Naive thymus-derived CD4-positive, alpha-beta T cell (primary cell): ENCODE data around the gene TFAP2E. TPM values are rescaled to one million over a fixed set of nuclear protein-coding genes. Genes with fewer than 3 reads are reported as not detected.

Source experiments
- ATAC-seq: fragments of 150-1000 bp; cut with Tn5 transposase; 2 replicates; pipeline ENCODE4 v1.10.0; 2021; ENCODE audit warnings: mild to moderate bottlenecking, moderate library complexity
- CTCF ChIA-PET: fragments of 350-600 bp; sonication (Branson Sonifier 250); formaldehyde crosslinking; loops from one replicate; lab custom pipeline; 2021; ENCODE audit warnings: antibody characterized with exemption; lab: Charles Lee
- POLR2A ChIA-PET: fragments of 350-600 bp; sonication (Branson Sonifier 250); formaldehyde crosslinking; loops from one replicate; lab custom pipeline; 2021; ENCODE audit warnings: antibody characterized with exemption, inconsistent platforms; lab: Charles Lee
- DNase-seq, 9 donors: peaks; one replicate each; pipeline versions ENCODE4 v3.0.0 to v3.0.0-alpha.2; 2020 to 2022; ENCODE audit warnings: mixed read lengths in 1 of 9
- H3K27ac ChIP-seq: one replicate; pipeline ENCODE4 v1.7.0; 2013; ENCODE audit warnings: mild to moderate bottlenecking, low read depth, low read length, moderate library complexity
- H3K27me3 ChIP-seq, 2 donors: one replicate each; pipeline ENCODE4 v1.7.0; 2013; ENCODE audit warnings: low read length in 2 of 2, mild to moderate bottlenecking in 2 of 2, moderate library complexity in 2 of 2; ENCODE audit not compliant: control insufficient read depth in 2 of 2, insufficient read depth in 2 of 2
- H3K36me3 ChIP-seq, 3 experiments: 1 replicate in 2 of 3; 2 replicates in 1 of 3; pipeline ENCODE4 v1.7.0; 2013; ENCODE audit warnings: low read length in 3 of 3, mild to moderate bottlenecking in 3 of 3, moderate library complexity in 1 of 3; ENCODE audit not compliant: insufficient read depth in 3 of 3, control insufficient read depth in 2 of 3
- H3K4me1 ChIP-seq, 2 donors: one replicate each; pipeline ENCODE4 v1.7.0; 2013; ENCODE audit warnings: low read length in 2 of 2, mild to moderate bottlenecking in 2 of 2, moderate library complexity in 1 of 2; ENCODE audit not compliant: control insufficient read depth in 2 of 2, insufficient read depth in 2 of 2
- H3K4me3 ChIP-seq: 2 replicates; pipeline ENCODE4 v1.7.0; 2013; ENCODE audit warnings: mild to moderate bottlenecking, low read length
- H3K9me3 ChIP-seq, 3 experiments: 1 replicate in 2 of 3; 2 replicates in 1 of 3; pipeline ENCODE4 v1.7.0; 2013; ENCODE audit warnings: low read length in 3 of 3; ENCODE audit not compliant: control insufficient read depth in 2 of 3
- H3K27ac Mint-ChIP-seq, 9 donors: one replicate each; pipeline ENCODE4 v1.8.0; 2020 to 2022; ENCODE audit warnings: mixed read lengths in 9 of 9, mild to moderate bottlenecking in 8 of 9, moderate library complexity in 5 of 9, inconsistent platforms in 2 of 9
- H3K27me3 Mint-ChIP-seq, 5 donors: one replicate each; pipeline ENCODE4 v1.8.0; 2021 to 2022; ENCODE audit warnings: mixed read lengths in 5 of 5, mild to moderate bottlenecking in 1 of 5
- H3K36me3 Mint-ChIP-seq, 5 donors: one replicate each; pipeline ENCODE4 v1.8.0; 2020 to 2022; ENCODE audit warnings: mixed read lengths in 5 of 5, mild to moderate bottlenecking in 3 of 5, inconsistent platforms in 1 of 5
- H3K4me1 Mint-ChIP-seq, 7 donors: one replicate each; pipeline ENCODE4 v1.8.0; 2020 to 2022; ENCODE audit warnings: mixed read lengths in 7 of 7, mild to moderate bottlenecking in 3 of 7, inconsistent platforms in 1 of 7
- H3K4me3 Mint-ChIP-seq, 10 donors: one replicate each; pipeline ENCODE4 v1.8.0; 2020 to 2022; ENCODE audit warnings: mild to moderate bottlenecking in 10 of 10, mixed read lengths in 10 of 10, moderate library complexity in 6 of 10, inconsistent platforms in 2 of 10
- H3K9me3 Mint-ChIP-seq, 11 donors: one replicate each; pipeline ENCODE4 v1.8.0; 2020 to 2022; ENCODE audit warnings: mixed read lengths in 11 of 11, mild to moderate bottlenecking in 4 of 11, inconsistent platforms in 1 of 11, moderate library complexity in 1 of 11
- intact Hi-C, 2 donors: fragments of 100-400 bp; cut with micrococcal nuclease; formaldehyde crosslinking; loops; one replicate each; pipeline ENCODE4 v1.15.1; 2023
- polyA plus RNA-seq, 2 donors: library from polyadenylated mRNA; unstranded; fragments of 300-500 nt; fragmentation: Illumina TruSeq; gene quantifications; one replicate each; pipeline ENCODE4 v1.2.3, GENCODE V29; 2021
- total RNA-seq, 6 experiments: library from RNA in 5 of 6; stranded (reverse) in 5 of 6; gene quantifications; 1 replicate in 5 of 6; 2 replicates in 1 of 6; pipeline ENCODE4 v1.2.3 and lab custom pipeline; 2021 to 2026

Gene TFAP2E
- total and polyA plus RNA-seq, 7 experiments from 2014 or later = 0.13 to 4.2 (median 1.3) TPM

DNA sequence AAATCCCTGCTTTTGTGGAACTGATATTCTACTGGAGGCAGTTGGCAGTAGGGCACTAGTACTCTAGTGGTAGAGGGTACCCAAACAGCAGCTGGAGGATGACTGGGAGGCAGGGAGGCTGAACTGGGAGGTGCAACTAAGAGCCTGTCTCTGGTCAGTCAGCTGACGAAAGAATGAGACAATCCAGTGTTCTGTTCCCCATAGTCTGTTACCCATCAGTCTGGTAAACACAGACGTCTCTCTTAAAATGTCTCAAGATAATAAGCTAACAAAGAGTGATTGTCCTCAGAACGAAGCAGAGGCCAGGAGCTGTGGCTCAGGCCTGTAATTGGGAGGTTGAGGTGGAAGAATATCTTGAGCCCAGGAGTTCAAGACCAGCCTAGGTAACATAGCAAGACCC, 30.4 kb downstream of the TFAP2E start:
- no peaks in the 10 kb centered on the region for H3K4me1 ChIP-seq
- Mint-ChIP-seq H3K4me1 (peaks cover 3 to 14% (median 8%) of the 10 kb centered on the region in 7 donors), H3K27me3 (no peaks in the 10 kb centered on the region), H3K27ac (peak overlapping the region in 1 of 9 donors; percentile 41), H3K9me3 (peaks cover 0 to 2% (median 0%) of the 10 kb centered on the region in 11 donors), H3K36me3 (peaks cover 8 to 42% (median 25%) of the 10 kb centered on the region in 5 donors), H3K4me3 (no peak overlapping the region)
- H3K27ac ChIP-seq = no peak overlapping the region
- intact Hi-C loops = no loop called here
- H3K4me3 ChIP-seq = no peak overlapping the region
- ChIA-PET CTCF (no interaction called here), POLR2A (no interaction called here)
- DNase-seq (no peak), ATAC-seq (no peak)
- H3K9me3 ChIP-seq = no peaks in the 10 kb centered on the region
- no peaks in the 10 kb centered on the region for H3K27me3 ChIP-seq
- peaks cover 9 to 59% (median 11%) of the 10 kb centered on the region in 3 experiments for H3K36me3 ChIP-seq

GRCh38 chr1:35603941-35604340, 30.8 kb downstream of the TFAP2E start:
- ATAC-seq = no peak
- Mint-ChIP-seq H3K27ac (no peak overlapping the region), H3K27me3 (no peaks in the 10 kb centered on the region)

DNA sequence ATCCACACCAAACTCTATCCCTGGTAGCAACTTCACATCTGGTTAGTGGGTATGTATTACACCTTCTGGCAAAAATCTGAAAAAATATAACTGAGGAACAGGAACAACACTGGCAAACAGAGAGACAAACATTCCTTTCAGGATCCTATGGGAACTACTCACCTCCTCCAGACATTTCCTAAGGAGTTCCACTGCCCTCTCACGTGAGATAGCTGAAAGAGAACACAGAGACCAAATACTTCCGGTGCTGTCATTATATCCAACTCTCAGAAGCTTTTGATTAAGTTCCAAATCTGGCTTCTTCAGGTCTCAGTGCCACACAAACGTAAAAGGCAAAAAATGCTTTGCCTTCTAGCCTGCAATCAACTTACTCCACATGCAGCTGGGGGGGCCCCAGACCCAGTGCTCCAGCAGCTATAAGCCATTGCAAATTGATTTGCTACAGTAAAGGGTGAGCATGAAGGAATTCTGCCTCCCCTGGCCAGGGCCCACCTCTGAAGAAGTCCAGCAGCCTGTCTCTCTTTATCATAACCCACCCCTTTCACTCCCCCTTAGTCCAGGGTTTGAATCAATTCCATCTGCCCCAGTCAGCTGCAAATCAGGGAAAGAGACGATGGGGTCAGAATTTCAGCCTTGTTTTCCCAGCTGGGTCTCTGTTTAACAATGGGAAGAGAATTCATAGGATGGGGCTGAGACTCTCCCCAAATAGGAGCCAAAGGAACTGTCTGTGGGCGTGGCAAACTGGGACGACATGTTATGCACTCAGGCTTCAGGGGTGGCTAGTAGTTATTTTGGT, 32.2 kb downstream of the TFAP2E start:
- CTCF ChIA-PET = interaction anchor here (1.2 kb wide), 1 partner anchor 122 kb away, joined by 3 read pairs; no protein-coding TSS in a partner anchor
- intact Hi-C loops = no loop called here
- H3K27me3 Mint-ChIP-seq = no peaks in the 10 kb centered on the region
- H3K36me3 ChIP-seq = peaks cover 9 to 70% (median 11%) of the 10 kb centered on the region in 3 experiments
- H3K27ac Mint-ChIP-seq = peak overlapping the region in 3 of 9 donors; percentile 9 to 33 (median 30)
- H3K27ac ChIP-seq = no peak overlapping the region
- H3K4me3 ChIP-seq = no peak overlapping the region
- ATAC-seq = no peak
- H3K4me1 ChIP-seq = no peaks in the 10 kb centered on the region
- POLR2A ChIA-PET = no interaction called here
- H3K9me3 ChIP-seq = no peaks in the 10 kb centered on the region
- H3K4me3 Mint-ChIP-seq = no peak overlapping the region
- peaks cover 10 to 45% (median 29%) of the 10 kb centered on the region in 5 donors for H3K36me3 Mint-ChIP-seq
- no peaks in the 10 kb centered on the region for H3K27me3 ChIP-seq
- DNase-seq = no peak
- peaks cover 3 to 14% (median 8%) of the 10 kb centered on the region in 7 donors for H3K4me1 Mint-ChIP-seq
- peaks cover 0 to 2% (median 0%) of the 10 kb centered on the region in 11 donors for H3K9me3 Mint-ChIP-seq

More at GRCh38 chr1:35603941-35604340, 30.8 kb downstream of the TFAP2E start:
- H3K36me3 ChIP-seq = peaks cover 9 to 64% (median 11%) of the 10 kb centered on the region in 3 experiments
- H3K27ac ChIP-seq = no peak overlapping the region
- no peaks in the 10 kb centered on the region for H3K9me3 ChIP-seq
- ChIA-PET POLR2A (no interaction called here), CTCF (no interaction called here)
- Mint-ChIP-seq H3K9me3 (peaks cover 0 to 2% (median 0%) of the 10 kb centered on the region in 11 donors), H3K4me1 (peaks cover 3 to 14% (median 8%) of the 10 kb centered on the region in 7 donors), H3K4me3 (no peak overlapping the region), H3K36me3 (peaks cover 9 to 44% (median 25%) of the 10 kb centered on the region in 5 donors)
- no peaks in the 10 kb centered on the region for H3K4me1 ChIP-seq
- intact Hi-C loops = no loop called here
- no peak for DNase-seq
- no peaks in the 10 kb centered on the region for H3K27me3 ChIP-seq
- H3K4me3 ChIP-seq = no peak overlapping the region

DNA sequence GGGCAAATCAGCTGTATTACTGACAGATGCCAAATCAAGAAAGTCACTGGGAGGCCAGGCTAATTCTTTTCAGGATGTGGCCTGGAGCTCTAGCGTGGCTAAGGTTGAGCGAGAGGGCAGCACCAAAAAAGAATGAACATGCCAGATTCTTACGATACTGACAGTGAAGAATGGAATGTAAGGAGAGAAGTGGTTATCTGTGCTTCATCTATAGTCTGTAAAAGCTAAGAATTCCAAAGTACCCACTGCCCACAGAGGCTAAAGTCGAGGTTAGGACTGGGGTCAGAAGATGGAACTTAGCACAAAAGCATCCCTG, 32.7 kb downstream of the TFAP2E start:
- H3K36me3 Mint-ChIP-seq = peaks cover 12 to 47% (median 30%) of the 10 kb centered on the region in 5 donors
- no peaks in the 10 kb centered on the region for H3K9me3 ChIP-seq
- peaks cover 3 to 15% (median 8%) of the 10 kb centered on the region in 7 donors for H3K4me1 Mint-ChIP-seq
- no peak overlapping the region for H3K4me3 ChIP-seq
- H3K4me1 ChIP-seq = no peaks in the 10 kb centered on the region
- H3K27me3 Mint-ChIP-seq = no peaks in the 10 kb centered on the region
- no peaks in the 10 kb centered on the region for H3K27me3 ChIP-seq
- intact Hi-C loops = no loop called here
- CTCF ChIA-PET = no interaction called here
- no peak overlapping the region for H3K4me3 Mint-ChIP-seq
- ATAC-seq (no peak), DNase-seq (no peak)
- peak overlapping the region in 4 of 9 donors; percentile 30 to 70 (median 40) for H3K27ac Mint-ChIP-seq
- peaks cover 0 to 2% (median 0%) of the 10 kb centered on the region in 11 donors for H3K9me3 Mint-ChIP-seq
- POLR2A ChIA-PET = interaction anchor here (0.7 kb wide), 1 partner anchor 310 kb away, joined by 3 read pairs; no protein-coding TSS in a partner anchor
- peaks cover 9 to 73% (median 11%) of the 10 kb centered on the region in 3 experiments for H3K36me3 ChIP-seq
- no peak overlapping the region for H3K27ac ChIP-seq

DNA sequence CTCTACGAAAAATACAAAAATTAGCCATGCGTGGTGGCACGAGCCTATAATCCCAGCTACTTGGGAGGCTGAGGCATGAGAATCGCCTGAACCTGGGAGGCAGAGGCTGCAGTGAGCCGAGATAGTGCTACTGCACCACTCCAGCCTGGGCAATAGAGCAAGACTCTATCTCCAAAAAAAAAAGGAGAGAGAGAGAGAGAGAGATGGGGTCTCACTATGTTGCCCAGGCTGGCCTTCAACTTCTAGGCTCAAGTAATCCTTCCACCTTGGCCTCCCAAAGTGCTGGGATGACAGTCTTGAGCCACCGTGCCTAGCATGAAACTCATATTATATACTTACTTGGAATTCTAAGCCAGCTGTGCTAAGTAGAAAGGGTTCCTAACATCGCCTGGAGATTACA, 38.5 kb downstream of the TFAP2E start:
- intact Hi-C loops = no loop called here
- CTCF ChIA-PET = no interaction called here
- peaks cover 7 to 39% (median 26%) of the 10 kb centered on the region in 5 donors for H3K36me3 Mint-ChIP-seq
- no peaks in the 10 kb centered on the region for H3K4me1 ChIP-seq
- ATAC-seq (no peak), DNase-seq (no peak)
- H3K27me3 Mint-ChIP-seq = no peaks in the 10 kb centered on the region
- no peak overlapping the region for H3K27ac Mint-ChIP-seq
- H3K9me3 Mint-ChIP-seq = peaks cover 0 to 2% (median 0%) of the 10 kb centered on the region in 11 donors
- H3K4me3 ChIP-seq = no peak overlapping the region
- H3K36me3 ChIP-seq = peaks cover 0 to 42% (median 0%) of the 10 kb centered on the region in 3 experiments
- H3K4me3 Mint-ChIP-seq = no peak overlapping the region
- no peak overlapping the region for H3K27ac ChIP-seq
- POLR2A ChIA-PET = no interaction called here
- H3K27me3 ChIP-seq = no peaks in the 10 kb centered on the region
- no peaks in the 10 kb centered on the region for H3K9me3 ChIP-seq
- H3K4me1 Mint-ChIP-seq = peaks cover 7 to 32% (median 15%) of the 10 kb centered on the region in 7 donors

DNA sequence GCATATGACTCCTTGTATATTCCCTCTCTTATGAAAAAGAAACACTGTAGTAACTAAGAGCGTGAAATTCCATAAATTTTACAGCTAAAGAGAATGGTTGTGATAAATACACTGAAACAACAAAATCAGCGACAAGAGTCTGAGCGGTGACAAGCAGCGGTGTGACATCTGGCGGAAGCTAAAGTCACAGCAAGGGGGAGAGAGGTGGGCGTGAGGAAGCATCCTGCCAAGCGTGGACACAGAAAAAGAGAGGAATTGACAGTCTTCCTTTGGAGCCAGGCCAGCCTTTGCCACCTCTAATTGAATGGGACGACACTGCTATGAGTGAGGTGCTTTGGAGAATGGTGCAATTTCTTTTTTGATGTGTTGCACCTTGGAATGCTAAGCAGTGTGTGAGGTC, 42.3 kb downstream of the TFAP2E start:
- Mint-ChIP-seq H3K4me1 (peaks cover 9 to 33% (median 25%) of the 10 kb centered on the region in 7 donors), H3K27ac (peak overlapping the region in 3 of 9 donors; percentile 33 to 41 (median 34)), H3K9me3 (no peaks in the 10 kb centered on the region), H3K36me3 (peaks cover 0 to 36% (median 19%) of the 10 kb centered on the region in 5 donors), H3K27me3 (no peaks in the 10 kb centered on the region), H3K4me3 (no peak overlapping the region)
- no peaks in the 10 kb centered on the region for H3K27me3 ChIP-seq
- H3K9me3 ChIP-seq = no peaks in the 10 kb centered on the region
- CTCF ChIA-PET = no interaction called here
- DNase-seq (no peak), ATAC-seq (no peak)
- H3K4me1 ChIP-seq = no peaks in the 10 kb centered on the region
- intact Hi-C loops = no loop called here
- POLR2A ChIA-PET = interaction anchor here (1.2 kb wide), 1 partner anchor 24 kb away, joined by 3 read pairs; no protein-coding TSS in a partner anchor
- no peak overlapping the region for H3K27ac ChIP-seq
- peaks cover 0 to 24% (median 0%) of the 10 kb centered on the region in 3 experiments for H3K36me3 ChIP-seq
- no peak overlapping the region for H3K4me3 ChIP-seq
